ENCODE results near the gene MSLN. TPM values are rescaled to one million over a fixed set of nuclear protein-coding genes. Genes with fewer than 3 reads are reported as not detected.

Gene MSLN
- total and polyA plus RNA-seq, 2 donors: 0.61 to 2.6 TPM

- 6% methylated on average over 85 of the region's 88 CpGs for WGBS
- peaks cover 5 to 31% of the 10 kb centered on the region in 2 donors for H3K36me3 ChIP-seq (ENCODE audit: control insufficient read depth in 2 of 2, insufficient read depth in 2 of 2, low read length in 1 of 2)
- peak within 1 kb of the TSS; percentile 49 to 67 for H3K4me3 ChIP-seq (ENCODE audit: low read length in 2 of 2)
- H3K27ac ChIP-seq (ENCODE audit: low read depth in 1 of 2, low read length in 1 of 2): peak within 1 kb of the TSS; percentile 14 to 36
- H3K27me3 ChIP-seq (ENCODE audit: control insufficient read depth in 2 of 2, insufficient read depth in 1 of 2, low read length in 1 of 2): peaks cover 4 to 47% of the 10 kb centered on the region in 2 donors
- H3K4me1 ChIP-seq (ENCODE audit: control insufficient read depth in 2 of 2, insufficient read depth in 2 of 2, low read length in 2 of 2): peaks cover 48 to 70% of the 10 kb centered on the region in 2 donors
- DNase-seq (ENCODE audit: low read depth in 6 of 9, low spot score in 9 of 9): peak in 4 of 9 donors; percentile 53 to 77 (median 60)
- peaks cover 0 to 25% of the 10 kb centered on the region in 2 donors for H3K9me3 ChIP-seq (ENCODE audit: control insufficient read depth in 2 of 2, insufficient read depth in 1 of 2, low read length in 1 of 2)
Measured at GRCh38 chr16:726438-727290, 33.9 kb upstream of the MSLN start, which contains the start of the genes CCDC78 and HAGHL. Gene CCDC78, minus strand, starts transcription at chr16:726443. Its CDS starts 76 bp downstream, at chr16:726367. Gene HAGHL, plus strand, starts transcription at chr16:727106. Its CDS starts 404 bp downstream, at chr16:727510.

GRCh38 chr16:727291-727977 is 33.1 kb upstream of the MSLN start:
- Histone ChIP-seq H3K27me3 (ENCODE audit: control insufficient read depth in 2 of 2, insufficient read depth in 1 of 2, low read length in 1 of 2) (peaks cover 4 to 44% of the 10 kb centered on the region in 2 donors), H3K4me1 (ENCODE audit: control insufficient read depth in 2 of 2, insufficient read depth in 2 of 2, low read length in 2 of 2) (peaks cover 40 to 70% of the 10 kb centered on the region in 2 donors), H3K4me3 (ENCODE audit: low read length in 2 of 2) (peak overlapping the region; percentile 49 to 67), H3K9me3 (ENCODE audit: control insufficient read depth in 2 of 2, insufficient read depth in 1 of 2, low read length in 1 of 2) (peaks cover 0 to 19% of the 10 kb centered on the region in 2 donors), H3K36me3 (ENCODE audit: control insufficient read depth in 2 of 2, insufficient read depth in 2 of 2, low read length in 1 of 2) (peaks cover 10 to 38% of the 10 kb centered on the region in 2 donors), H3K27ac (ENCODE audit: low read depth in 1 of 2, low read length in 1 of 2) (peak overlapping the region in 1 of 2 donors; percentile 36)
- under 1% methylated on average over 61 of the region's 61 CpGs for WGBS
- peak in 1 of 9 donors; percentile 46 for DNase-seq (ENCODE audit: low read depth in 6 of 9, low spot score in 9 of 9)

- H3K27ac ChIP-seq (ENCODE audit: low read depth in 1 of 2, low read length in 1 of 2): no peak overlapping the region
- peak overlapping the region in 1 of 2 donors; percentile 67 for H3K4me3 ChIP-seq (ENCODE audit: low read length in 2 of 2)
- peaks cover 0 to 19% of the 10 kb centered on the region in 2 donors for H3K9me3 ChIP-seq (ENCODE audit: control insufficient read depth in 2 of 2, insufficient read depth in 1 of 2, low read length in 1 of 2)
- peaks cover 32 to 64% of the 10 kb centered on the region in 2 donors for H3K4me1 ChIP-seq (ENCODE audit: control insufficient read depth in 2 of 2, insufficient read depth in 2 of 2, low read length in 2 of 2)
- H3K27me3 ChIP-seq (ENCODE audit: control insufficient read depth in 2 of 2, insufficient read depth in 1 of 2, low read length in 1 of 2): peaks cover 4 to 44% of the 10 kb centered on the region in 2 donors
- peaks cover 19 to 47% of the 10 kb centered on the region in 2 donors for H3K36me3 ChIP-seq (ENCODE audit: control insufficient read depth in 2 of 2, insufficient read depth in 2 of 2, low read length in 1 of 2)
- peak in 1 of 9 donors; percentile 60 for DNase-seq (ENCODE audit: low read depth in 6 of 9, low spot score in 9 of 9)
- 2% methylated on average over 80 of the region's 80 CpGs for WGBS
Measured at GRCh38 chr16:728131-728889, 32.2 kb upstream of the MSLN start.

GRCh38 chr16:728890-729744 is 31.4 kb upstream of the MSLN start:
- peak overlapping the region in 1 of 2 donors; percentile 31 for H3K27ac ChIP-seq (ENCODE audit: low read depth in 1 of 2, low read length in 1 of 2)
- WGBS: 84% methylated on average over 55 of the region's 55 CpGs
- H3K4me3 ChIP-seq (ENCODE audit: low read length in 2 of 2): peak overlapping the region in 1 of 2 donors; percentile 67
- H3K36me3 ChIP-seq (ENCODE audit: control insufficient read depth in 2 of 2, insufficient read depth in 2 of 2, low read length in 1 of 2): peaks cover 27 to 55% of the 10 kb centered on the region in 2 donors
- H3K9me3 ChIP-seq (ENCODE audit: control insufficient read depth in 2 of 2, insufficient read depth in 1 of 2, low read length in 1 of 2): peaks cover 0 to 17% of the 10 kb centered on the region in 2 donors
- no peak for DNase-seq (ENCODE audit: low read depth in 6 of 9, low spot score in 9 of 9)
- H3K27me3 ChIP-seq (ENCODE audit: control insufficient read depth in 2 of 2, insufficient read depth in 1 of 2, low read length in 1 of 2): peaks cover 4 to 44% of the 10 kb centered on the region in 2 donors
- H3K4me1 ChIP-seq (ENCODE audit: control insufficient read depth in 2 of 2, insufficient read depth in 2 of 2, low read length in 2 of 2): peaks cover 26 to 56% of the 10 kb centered on the region in 2 donors

GRCh38 chr16:729768-730665 is 30.5 kb upstream of the MSLN start:
- Histone ChIP-seq H3K4me1 (ENCODE audit: control insufficient read depth in 2 of 2, insufficient read depth in 2 of 2, low read length in 2 of 2) (peaks cover 20 to 47% of the 10 kb centered on the region in 2 donors), H3K4me3 (ENCODE audit: low read length in 2 of 2) (no peak overlapping the region), H3K9me3 (ENCODE audit: control insufficient read depth in 2 of 2, insufficient read depth in 1 of 2, low read length in 1 of 2) (peaks cover 0 to 8% of the 10 kb centered on the region in 2 donors), H3K27me3 (ENCODE audit: control insufficient read depth in 2 of 2, insufficient read depth in 1 of 2, low read length in 1 of 2) (peaks cover 4 to 41% of the 10 kb centered on the region in 2 donors), H3K36me3 (ENCODE audit: control insufficient read depth in 2 of 2, insufficient read depth in 2 of 2, low read length in 1 of 2) (peaks cover 35 to 61% of the 10 kb centered on the region in 2 donors), H3K27ac (ENCODE audit: low read depth in 1 of 2, low read length in 1 of 2) (no peak overlapping the region)
- no peak for DNase-seq (ENCODE audit: low read depth in 6 of 9, low spot score in 9 of 9)
- 97% methylated on average over 37 of the region's 37 CpGs for WGBS

- peaks cover 4 to 35% of the 10 kb centered on the region in 2 donors for H3K27me3 ChIP-seq (ENCODE audit: control insufficient read depth in 2 of 2, insufficient read depth in 1 of 2, low read length in 1 of 2)
- H3K4me1 ChIP-seq (ENCODE audit: control insufficient read depth in 2 of 2, insufficient read depth in 2 of 2, low read length in 2 of 2): peaks cover 14 to 38% of the 10 kb centered on the region in 2 donors
- H3K36me3 ChIP-seq (ENCODE audit: control insufficient read depth in 2 of 2, insufficient read depth in 2 of 2, low read length in 1 of 2): peaks cover 44 to 70% of the 10 kb centered on the region in 2 donors
- peaks cover 0 to 7% of the 10 kb centered on the region in 2 donors for H3K9me3 ChIP-seq (ENCODE audit: control insufficient read depth in 2 of 2, insufficient read depth in 1 of 2, low read length in 1 of 2)
- H3K27ac ChIP-seq (ENCODE audit: low read depth in 1 of 2, low read length in 1 of 2): no peak overlapping the region
- 98% methylated on average over 22 of the region's 22 CpGs for WGBS
- no peak for DNase-seq (ENCODE audit: low read depth in 6 of 9, low spot score in 9 of 9)
- no peak overlapping the region for H3K4me3 ChIP-seq (ENCODE audit: low read length in 2 of 2)
Measured at GRCh38 chr16:730666-731509, 29.6 kb upstream of the MSLN start.

GRCh38 chr16:732332-732731 is 28.2 kb upstream of the MSLN start:
- H3K9me3 ChIP-seq (ENCODE audit: control insufficient read depth in 2 of 2, insufficient read depth in 1 of 2, low read length in 1 of 2): peaks cover 0 to 7% of the 10 kb centered on the region in 2 donors
- H3K27ac ChIP-seq (ENCODE audit: low read depth in 1 of 2, low read length in 1 of 2): no peak overlapping the region
- 96% methylated on average over 12 of the region's 12 CpGs for WGBS
- peaks cover 53 to 84% of the 10 kb centered on the region in 2 donors for H3K36me3 ChIP-seq (ENCODE audit: control insufficient read depth in 2 of 2, insufficient read depth in 2 of 2, low read length in 1 of 2)
- peaks cover 5 to 27% of the 10 kb centered on the region in 2 donors for H3K4me1 ChIP-seq (ENCODE audit: control insufficient read depth in 2 of 2, insufficient read depth in 2 of 2, low read length in 2 of 2)
- H3K4me3 ChIP-seq (ENCODE audit: low read length in 2 of 2): no peak overlapping the region
- DNase-seq (ENCODE audit: low read depth in 6 of 9, low spot score in 9 of 9): no peak
- peaks cover 4 to 24% of the 10 kb centered on the region in 2 donors for H3K27me3 ChIP-seq (ENCODE audit: control insufficient read depth in 2 of 2, insufficient read depth in 1 of 2, low read length in 1 of 2)
